Left renal cortex interstitium (tissue), 4 donors: Measurements from ENCODE around the gene NEURL1. TPM values are rescaled to one million over a fixed set of nuclear protein-coding genes. Genes with fewer than 3 reads are reported as not detected.
"Not testable (repeated sequence)": the region's sequence is repeated elsewhere in the genome, so short reads cannot be mapped to it uniquely, and the experiment has no call there.

Experiments
- DNase-seq, 4 donors: peaks; one replicate each; pipeline ENCODE4 v3.0.0-alpha.2; 2013; ENCODE audit warnings: low read depth in 4 of 4, low spot score in 2 of 4, missing footprints in 1 of 4
- polyA plus RNA-seq, 4 donors: library from polyadenylated mRNA; unstranded; fragments of 120-200 nt; gene quantifications; one replicate each; pipeline ENCODE4 v1.2.1, GENCODE V29; 2013; ENCODE audit not compliant: insufficient read length in 4 of 4

NEURL1 gene
- polyA plus RNA-seq, 4 donors = 1.8 to 2.2 (median 1.9) TPM

DNA sequence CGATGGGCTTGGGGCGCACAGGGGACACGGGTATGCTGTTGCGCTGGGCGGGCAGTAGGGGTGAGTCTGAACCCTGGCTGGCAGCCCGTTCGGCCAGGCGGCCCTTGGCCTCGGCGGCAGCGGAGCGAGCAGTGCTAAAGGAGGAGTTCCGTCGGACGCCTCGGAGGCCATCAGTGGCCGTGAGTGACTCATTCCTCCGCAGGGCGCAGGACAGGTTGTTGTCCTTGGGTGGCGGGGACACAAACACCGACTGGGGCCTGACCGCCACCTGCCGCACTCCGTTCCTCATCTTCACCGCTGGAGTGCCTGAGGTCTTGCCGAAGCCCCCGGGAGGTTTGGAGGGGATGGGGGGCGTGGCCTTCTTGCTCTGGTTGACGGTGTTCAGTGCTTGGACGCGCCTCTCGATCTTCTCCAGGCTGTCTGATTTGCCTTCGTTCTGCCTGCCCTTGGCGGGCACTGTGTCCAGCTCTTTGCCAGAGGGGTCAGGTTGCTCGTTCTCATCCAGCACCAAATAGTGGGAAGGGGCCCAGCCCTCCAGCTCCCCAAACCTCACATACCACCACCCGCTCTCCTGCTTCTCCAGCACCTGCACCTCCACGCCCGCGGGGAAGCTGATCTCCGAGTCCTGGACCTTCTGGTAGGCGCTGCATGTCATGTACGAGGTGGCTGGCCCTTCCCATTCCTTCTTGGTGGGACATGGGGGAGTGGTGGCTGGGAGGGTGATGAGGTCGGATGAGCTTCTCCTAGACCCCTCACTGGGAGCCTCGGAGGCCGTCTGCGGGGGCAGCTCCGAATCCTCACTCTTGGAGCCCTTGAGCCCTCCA, 108.7 kb downstream of the NEURL1 start:
- DNase-seq = no peak

DNA sequence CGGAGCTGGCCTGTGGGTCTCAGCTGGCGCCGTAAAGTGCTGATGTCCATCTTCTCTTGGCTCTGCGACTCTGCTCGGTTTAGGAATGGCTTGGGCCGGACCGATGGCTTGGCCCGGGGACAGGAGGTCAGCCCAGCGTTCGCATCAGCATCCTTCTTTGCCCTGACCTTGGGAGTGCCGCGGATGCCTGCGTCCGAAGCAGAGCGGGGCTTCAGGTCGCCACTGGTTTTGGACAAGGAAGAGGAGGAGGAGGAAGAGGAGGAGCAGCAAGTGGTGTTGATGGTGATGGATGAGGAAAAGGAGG, 109.3 kb downstream of the NEURL1 start:
- no peak for DNase-seq

DNA sequence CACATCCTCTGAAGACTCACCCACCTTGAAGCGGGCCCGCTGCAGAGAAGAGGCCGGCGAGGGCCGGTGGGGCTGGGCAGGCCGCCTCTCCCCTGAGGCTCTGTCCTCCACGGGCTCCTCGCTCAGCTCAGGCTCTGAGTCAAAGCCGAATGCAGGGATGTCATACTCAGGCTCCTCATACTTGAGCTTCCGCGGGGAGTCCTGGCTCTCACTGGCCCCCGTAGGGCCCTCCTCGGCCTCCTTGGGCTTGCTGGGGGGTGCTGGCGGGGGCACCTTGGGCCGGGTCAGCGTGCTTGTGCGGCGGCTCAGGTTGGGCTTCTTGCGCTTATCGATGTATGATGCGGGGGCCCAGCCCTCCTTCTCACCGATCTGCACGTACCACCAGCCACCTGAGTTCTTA, 109.9 kb downstream of the NEURL1 start:
- DNase-seq = no peak

DNA sequence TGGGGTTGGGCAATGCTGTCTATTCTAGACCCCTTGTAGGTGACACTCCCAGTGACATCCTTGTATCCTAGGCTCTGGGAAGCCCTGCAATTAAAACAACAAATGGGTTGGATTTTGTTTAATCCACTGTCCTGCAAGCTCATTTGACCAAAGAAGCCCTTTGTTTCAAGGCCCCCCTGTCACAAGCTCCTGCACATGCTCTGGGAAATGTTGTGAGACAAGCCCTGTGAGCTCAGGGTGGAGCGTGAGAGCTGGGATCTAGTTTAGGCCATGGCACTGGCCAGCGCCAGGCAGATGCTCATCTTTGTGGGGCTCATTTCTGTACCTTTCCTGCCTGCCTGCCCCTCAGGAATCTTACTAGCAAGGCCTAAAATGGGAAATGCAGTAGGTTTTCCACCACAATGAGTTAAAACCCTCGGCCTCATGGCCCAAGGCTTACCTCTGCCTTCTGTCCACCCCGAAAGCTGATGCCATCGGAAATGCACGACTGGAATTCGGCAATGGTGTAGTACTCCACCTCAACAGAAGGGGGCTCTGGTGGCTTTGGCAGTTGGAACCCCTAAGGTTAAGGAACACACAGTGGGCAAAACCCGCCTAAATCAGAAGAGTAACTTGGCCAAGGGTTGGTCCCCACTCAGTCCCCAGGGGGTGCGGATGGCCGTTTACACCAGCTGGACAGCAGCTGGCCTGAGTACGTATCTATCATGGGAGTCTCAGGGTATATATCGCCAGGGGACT, 112.0 kb downstream of the NEURL1 start:
- no peak for DNase-seq

GRCh38 chr10:103606097-103606438, 112.6 kb downstream of the NEURL1 start:
- not testable (repeated sequence) for DNase-seq

DNA sequence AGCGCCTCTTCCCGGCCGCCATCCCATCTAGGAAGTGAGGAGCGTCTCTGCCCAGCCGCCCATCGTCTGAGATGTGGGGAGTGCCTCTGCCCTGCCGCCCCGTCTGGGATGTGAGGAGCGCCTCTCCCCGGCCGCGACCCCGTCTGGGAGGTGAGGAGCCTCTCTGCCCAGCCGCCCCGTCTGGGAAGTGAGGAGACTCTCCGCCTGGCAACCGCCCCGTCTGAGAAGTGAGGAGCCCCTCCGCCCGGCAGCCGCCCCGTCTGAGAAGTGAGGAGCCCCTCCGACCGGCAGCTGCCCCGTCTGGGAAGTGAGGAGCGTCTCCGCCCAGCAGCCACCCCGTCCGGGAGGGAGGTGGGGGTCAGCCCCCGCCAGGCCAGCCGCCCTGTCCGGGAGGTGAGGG, 113.5 kb downstream of the NEURL1 start:
- DNase-seq = not testable (repeated sequence)

GRCh38 chr10:103608056-103608455, 114.6 kb downstream of the NEURL1 start:
- DNase-seq = not testable (repeated sequence)

- no peak for DNase-seq
These were observed 116.0 kb downstream of the NEURL1 start for GRCh38 chr10:103609231-103610082.

GRCh38 chr10:103610083-103610472, 116.6 kb downstream of the NEURL1 start:
- DNase-seq = no peak

- no peak for DNase-seq
These were observed 117.5 kb downstream of the NEURL1 start for GRCh38 chr10:103610921-103611511.

GRCh38 chr10:103612462-103613365, 119.2 kb downstream of the NEURL1 start:
- no peak for DNase-seq

- no peak for DNase-seq
These were observed 120.1 kb downstream of the NEURL1 start for GRCh38 chr10:103613616-103614015.

- no peak for DNase-seq
These were observed 121.0 kb downstream of the NEURL1 start for GRCh38 chr10:103614306-103615158.

DNA sequence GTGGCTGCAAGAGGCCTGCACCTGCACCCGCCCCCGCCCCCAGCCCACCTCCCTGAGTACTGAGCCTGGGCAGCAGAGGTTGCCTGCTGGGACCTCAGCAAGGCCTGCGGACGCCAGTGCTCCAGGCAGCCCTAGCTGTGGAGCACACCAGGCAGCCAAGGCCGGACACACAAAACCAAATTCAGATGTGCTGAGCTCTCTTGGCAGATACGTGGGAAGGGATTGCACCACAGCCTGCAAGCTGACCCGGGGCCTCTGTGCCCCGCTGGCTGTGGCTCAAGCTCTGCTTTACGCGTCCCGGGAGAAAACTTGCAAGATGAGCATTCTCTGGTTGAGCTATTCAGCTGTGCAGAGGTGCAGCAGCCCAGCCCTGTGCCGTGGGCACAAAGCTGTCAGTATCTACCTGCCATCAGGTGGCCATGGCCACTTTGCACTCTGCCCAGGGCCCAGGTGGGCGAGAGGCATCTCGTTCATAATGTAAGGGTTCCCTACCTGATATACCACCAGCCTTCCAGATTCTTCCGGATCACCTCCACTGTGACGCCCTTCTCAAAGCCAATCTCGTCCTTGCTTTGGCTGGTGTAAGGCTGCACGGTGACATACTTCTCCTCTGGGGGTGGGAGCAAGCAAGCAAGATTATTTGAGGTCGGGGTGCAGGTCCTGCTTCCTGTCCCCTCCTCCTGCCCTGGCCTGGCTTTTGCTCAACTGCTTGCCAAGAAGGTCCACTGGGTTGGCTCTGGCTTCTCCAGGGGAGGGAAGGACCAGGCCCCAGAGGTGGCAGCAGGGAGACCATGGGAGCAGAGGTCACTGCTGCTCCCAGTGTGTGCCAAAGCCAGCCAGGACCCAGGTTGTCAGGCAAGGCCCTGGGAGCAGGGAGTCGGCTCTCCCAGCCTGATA, 123.4 kb downstream of the NEURL1 start:
- DNase-seq = no peak

- no peak for DNase-seq
These were observed 124.3 kb downstream of the NEURL1 start for GRCh38 chr10:103617602-103618385.

GRCh38 chr10:103618575-103619423, 125.3 kb downstream of the NEURL1 start:
- no peak for DNase-seq
